Panc1 (cell line): ENCODE data around the gene ZNF418. TPM values are rescaled to one million over a fixed set of nuclear protein-coding genes. Genes with fewer than 3 reads are reported as not detected.

ENCODE experiments used
- ATAC-seq: fragments of 200-7000 bp; cut with Tn5 transposase; 2 replicates; pipeline ENCODE4 v1.9.1; 2020; ENCODE audit warnings: mild to moderate bottlenecking, moderate library complexity
- BruUV-seq: library from RNA; stranded (reverse); fragments of 400-500 nt; replicated peaks from 2 replicates; lab custom pipeline; 2021; lab: Mats Ljungman, UMichigan
- CTCF ChIA-PET: fragments of 300-600 bp; sonication (Branson Sonifier 250); formaldehyde crosslinking; loops from one replicate; lab custom pipeline; 2022; ENCODE audit warnings: antibody characterized with exemption; lab: Charles Lee
- POLR2A ChIA-PET: fragments of 300-600 bp; sonication (Branson Sonifier 250); formaldehyde crosslinking; loops from one replicate; lab custom pipeline; 2022; ENCODE audit warnings: antibody characterized with exemption; lab: Charles Lee
- DNase-seq: peaks from one replicate; pipeline ENCODE4 v3.0.0-alpha.2; 2010; ENCODE audit warnings: low read depth, low spot score
- H3K27ac ChIP-seq: 2 replicates; pipeline ENCODE4 v1.5.1; 2011; ENCODE audit warnings: mild to moderate bottlenecking, low read length, inconsistent platforms
- H3K27me3 ChIP-seq: fragments of 200-500 bp; sonication (Bioruptor generic); 2 replicates; pipeline ENCODE4 v1.6.0; 2014; ENCODE audit warnings: low read length, inconsistent platforms; ENCODE audit not compliant: control insufficient read depth, insufficient read depth
- H3K36me3 ChIP-seq: fragments of 200-500 bp; sonication (Bioruptor generic); 2 replicates; pipeline ENCODE4 v1.5.1; 2014; ENCODE audit warnings: inconsistent platforms, mild to moderate bottlenecking, low read length, moderate library complexity; ENCODE audit not compliant: control insufficient read depth, insufficient read depth
- H3K4me1 ChIP-seq: 2 replicates; pipeline ENCODE4 v1.5.1; 2011; ENCODE audit warnings: inconsistent platforms, mild to moderate bottlenecking, low read length, moderate library complexity; ENCODE audit not compliant: control insufficient read depth, insufficient read depth
- H3K4me3 ChIP-seq, 2 experiments: 2 replicates each; pipeline ENCODE4 v1.5.1; 2011 to 2012; ENCODE audit warnings: low read depth in 2 of 2, low read length in 2 of 2, mild to moderate bottlenecking in 2 of 2, inconsistent platforms in 1 of 2, moderate library complexity in 1 of 2
- H3K9me3 ChIP-seq: fragments of 200-500 bp; sonication (Bioruptor generic); 2 replicates; pipeline ENCODE4 v1.5.1; 2014; ENCODE audit warnings: low read depth, mild to moderate bottlenecking, inconsistent platforms, low read length, moderate library complexity; ENCODE audit not compliant: control insufficient read depth, insufficient read depth
- POLR2AphosphoS5 ChIP-seq: IDR thresholded peaks from 2 replicates; pipeline ENCODE4 v1.6.1; 2012; ENCODE audit warnings: mild to moderate bottlenecking, low read depth, low read length, moderate library complexity
- SIN3A ChIP-seq: IDR thresholded peaks from 2 replicates; pipeline ENCODE4 v1.6.1; 2012; ENCODE audit warnings: low read depth, mild to moderate bottlenecking, low read length, moderate library complexity, borderline replicate concordance; ENCODE audit not compliant: insufficient read depth
- TCF7L2 ChIP-seq: IDR thresholded peaks from 2 replicates; pipeline ENCODE4 v1.6.1; 2011; ENCODE audit warnings: mild to moderate bottlenecking, low read depth, low read length, inconsistent platforms
- in situ Hi-C: cut with HindIII; loops from 2 replicates; pipeline ENCODE4 v1.10.0; 2016; ENCODE audit warnings: low sequenced_read_pairs, low pct_unique_long_range_greater_than_20kb
- intact Hi-C: fragments of 100-400 bp; cut with micrococcal nuclease; formaldehyde crosslinking; loops from one replicate; pipeline ENCODE4 v1.10.0; 2022; ENCODE audit not compliant: unreplicated experiment
- total RNA-seq: library from RNA; stranded (reverse); gene quantifications from one replicate; pipeline ENCODE4 v1.2.1, GENCODE V29; 2021; ENCODE audit not compliant: unreplicated experiment
- TF ChIP-seq, protein P1 (sequence below): fragments of 450-650 bp; IDR thresholded peaks from 2 replicates; pipeline ENCODE4 v1.5.1; 2017; ENCODE audit warnings: mild to moderate bottlenecking
- TF ChIP-seq, protein P2 (sequence below), 2 experiments: IDR thresholded peaks; 2 replicates each; pipeline ENCODE4 v1.6.1; 2011 to 2012; ENCODE audit warnings: low read depth in 2 of 2, control low read depth in 1 of 2, low read length in 1 of 2, mild to moderate bottlenecking in 1 of 2, moderate library complexity in 1 of 2; ENCODE audit not compliant: insufficient read depth in 1 of 2

Gene ZNF418
- total RNA-seq, 1 experiment from 2014 or later = 5.1 TPM

DNA sequence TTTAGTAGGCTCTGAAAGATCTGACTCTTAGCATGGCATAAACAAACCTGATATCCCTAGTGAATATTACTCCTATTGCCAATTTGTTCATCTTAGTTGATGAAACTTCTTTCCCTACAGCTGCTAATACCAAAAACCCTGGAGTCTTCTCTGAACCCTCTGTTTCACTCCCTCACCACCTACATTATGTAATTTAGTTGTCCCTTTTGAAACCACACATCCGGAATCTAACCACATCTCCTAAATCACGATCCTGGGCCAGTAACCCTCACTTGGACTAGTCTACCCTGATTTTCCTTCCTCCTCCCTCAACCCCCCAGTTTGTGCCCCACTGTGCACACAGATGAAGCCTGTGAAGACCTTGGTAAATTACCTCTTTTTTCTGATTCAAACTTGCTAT, 11.1 kb upstream of the ZNF418 start:
- Histone ChIP-seq H3K36me3 (no peaks in the 10 kb centered on the region), H3K4me3 (peak overlapping the region; percentile 88 to 90), H3K9me3 (peaks cover 58% of the 10 kb centered on the region), H3K4me1 (no peaks in the 10 kb centered on the region), H3K27me3 (no peaks in the 10 kb centered on the region), H3K27ac (peak overlapping the region; percentile 78; the same call in 1 of the 2 replicates)
- ChIA-PET CTCF (no interaction called here), POLR2A (no interaction called here)
- no peak for DNase-seq
- TSS peak; percentile 84 for BruUV-seq
- in situ Hi-C loops (no loop called here), intact Hi-C loops (no loop called here)
- no peak for TF ChIP-seq TCF7L2
- TF ChIP-seq, protein P1, sequence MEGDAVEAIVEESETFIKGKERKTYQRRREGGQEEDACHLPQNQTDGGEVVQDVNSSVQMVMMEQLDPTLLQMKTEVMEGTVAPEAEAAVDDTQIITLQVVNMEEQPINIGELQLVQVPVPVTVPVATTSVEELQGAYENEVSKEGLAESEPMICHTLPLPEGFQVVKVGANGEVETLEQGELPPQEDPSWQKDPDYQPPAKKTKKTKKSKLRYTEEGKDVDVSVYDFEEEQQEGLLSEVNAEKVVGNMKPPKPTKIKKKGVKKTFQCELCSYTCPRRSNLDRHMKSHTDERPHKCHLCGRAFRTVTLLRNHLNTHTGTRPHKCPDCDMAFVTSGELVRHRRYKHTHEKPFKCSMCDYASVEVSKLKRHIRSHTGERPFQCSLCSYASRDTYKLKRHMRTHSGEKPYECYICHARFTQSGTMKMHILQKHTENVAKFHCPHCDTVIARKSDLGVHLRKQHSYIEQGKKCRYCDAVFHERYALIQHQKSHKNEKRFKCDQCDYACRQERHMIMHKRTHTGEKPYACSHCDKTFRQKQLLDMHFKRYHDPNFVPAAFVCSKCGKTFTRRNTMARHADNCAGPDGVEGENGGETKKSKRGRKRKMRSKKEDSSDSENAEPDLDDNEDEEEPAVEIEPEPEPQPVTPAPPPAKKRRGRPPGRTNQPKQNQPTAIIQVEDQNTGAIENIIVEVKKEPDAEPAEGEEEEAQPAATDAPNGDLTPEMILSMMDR = no peak
- no peak for TF ChIP-seq SIN3A
- no peak for TF ChIP-seq POLR2AphosphoS5
- TF ChIP-seq, protein P2, sequence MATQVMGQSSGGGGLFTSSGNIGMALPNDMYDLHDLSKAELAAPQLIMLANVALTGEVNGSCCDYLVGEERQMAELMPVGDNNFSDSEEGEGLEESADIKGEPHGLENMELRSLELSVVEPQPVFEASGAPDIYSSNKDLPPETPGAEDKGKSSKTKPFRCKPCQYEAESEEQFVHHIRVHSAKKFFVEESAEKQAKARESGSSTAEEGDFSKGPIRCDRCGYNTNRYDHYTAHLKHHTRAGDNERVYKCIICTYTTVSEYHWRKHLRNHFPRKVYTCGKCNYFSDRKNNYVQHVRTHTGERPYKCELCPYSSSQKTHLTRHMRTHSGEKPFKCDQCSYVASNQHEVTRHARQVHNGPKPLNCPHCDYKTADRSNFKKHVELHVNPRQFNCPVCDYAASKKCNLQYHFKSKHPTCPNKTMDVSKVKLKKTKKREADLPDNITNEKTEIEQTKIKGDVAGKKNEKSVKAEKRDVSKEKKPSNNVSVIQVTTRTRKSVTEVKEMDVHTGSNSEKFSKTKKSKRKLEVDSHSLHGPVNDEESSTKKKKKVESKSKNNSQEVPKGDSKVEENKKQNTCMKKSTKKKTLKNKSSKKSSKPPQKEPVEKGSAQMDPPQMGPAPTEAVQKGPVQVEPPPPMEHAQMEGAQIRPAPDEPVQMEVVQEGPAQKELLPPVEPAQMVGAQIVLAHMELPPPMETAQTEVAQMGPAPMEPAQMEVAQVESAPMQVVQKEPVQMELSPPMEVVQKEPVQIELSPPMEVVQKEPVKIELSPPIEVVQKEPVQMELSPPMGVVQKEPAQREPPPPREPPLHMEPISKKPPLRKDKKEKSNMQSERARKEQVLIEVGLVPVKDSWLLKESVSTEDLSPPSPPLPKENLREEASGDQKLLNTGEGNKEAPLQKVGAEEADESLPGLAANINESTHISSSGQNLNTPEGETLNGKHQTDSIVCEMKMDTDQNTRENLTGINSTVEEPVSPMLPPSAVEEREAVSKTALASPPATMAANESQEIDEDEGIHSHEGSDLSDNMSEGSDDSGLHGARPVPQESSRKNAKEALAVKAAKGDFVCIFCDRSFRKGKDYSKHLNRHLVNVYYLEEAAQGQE (IDR thresholded peaks at IDR 0.05; ENCODE audit: insufficient read depth in 1 of 2, low read depth in 2 of 2, low read length in 1 of 2) = no peak
- no peak for ATAC-seq

DNA sequence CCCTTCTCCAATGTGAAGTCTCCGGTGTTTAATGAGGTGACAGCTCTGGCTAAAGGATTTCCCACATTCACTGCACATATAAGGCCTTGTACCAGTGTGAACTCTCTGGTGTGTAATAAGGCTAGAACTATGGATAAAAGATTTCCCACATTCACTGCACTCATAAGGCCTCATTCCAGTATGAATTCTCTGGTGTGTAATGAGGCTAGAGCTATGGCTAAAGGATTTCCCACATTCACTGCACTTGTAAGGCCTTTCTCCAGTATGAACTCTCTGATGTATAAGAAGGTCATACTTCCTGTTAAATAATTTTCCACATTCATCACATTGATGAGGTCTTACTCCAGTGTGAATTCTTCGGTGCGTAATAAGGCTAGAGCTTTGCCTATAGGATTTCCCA, 6.4 kb upstream of the ZNF418 start:
- Histone ChIP-seq H3K27ac (no peak overlapping the region), H3K4me1 (no peaks in the 10 kb centered on the region), H3K27me3 (no peaks in the 10 kb centered on the region), H3K4me3 (no peak overlapping the region), H3K36me3 (no peaks in the 10 kb centered on the region), H3K9me3 (peaks cover 71% of the 10 kb centered on the region)
- intact Hi-C loops = no loop called here
- ChIA-PET POLR2A (no interaction called here), CTCF (no interaction called here)
- no peak for ATAC-seq
- no TSS peak for BruUV-seq
- in situ Hi-C loops = no loop called here
- no peak for DNase-seq
- TF ChIP-seq TCF7L2 (no peak), POLR2AphosphoS5 (no peak), SIN3A (no peak)
- TF ChIP-seq, protein P2 (IDR thresholded peaks at IDR 0.05; ENCODE audit: insufficient read depth in 1 of 2, low read depth in 2 of 2, low read length in 1 of 2) = no peak
